Astrocyte of the spinal cord (primary cell): ENCODE data around the gene GMPR2.

Experiments used
- DNase-seq: peaks from one replicate; pipeline ENCODE4 v3.0.0; 2011; ENCODE audit warnings: low read depth, low spot score
- H3K4me3 ChIP-seq: 2 replicates; pipeline ENCODE4 v1.5.1; 2011; ENCODE audit warnings: low read depth, mild to moderate bottlenecking, low read length, moderate library complexity
- in situ Hi-C: cut with HindIII; loops from 2 replicates; pipeline ENCODE4 v1.10.0; 2017; ENCODE audit warnings: low sequenced_read_pairs
- TF ChIP-seq, protein P1 (sequence below): IDR thresholded peaks from 2 replicates; pipeline ENCODE4 v1.5.1; 2012; ENCODE audit warnings: low read depth, mild to moderate bottlenecking, low read length, inconsistent platforms

Gene GMPR2

DNA sequence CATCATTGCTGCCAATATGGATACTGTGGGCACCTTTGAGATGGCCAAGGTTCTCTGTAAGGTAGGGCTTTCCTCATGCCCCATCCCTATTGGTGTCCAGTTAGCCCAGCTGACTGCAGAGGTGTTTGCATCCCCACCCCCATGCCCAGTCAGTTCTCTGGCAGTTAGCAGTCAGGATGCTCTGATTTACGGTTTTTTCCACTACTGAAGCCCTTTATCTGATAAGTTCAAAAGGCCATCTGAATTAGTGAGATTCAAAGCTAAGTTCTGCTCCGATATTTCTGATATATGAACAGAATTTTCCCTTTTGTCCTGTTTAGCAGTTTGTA is 773 bp downstream of the GMPR2 start:
- TF ChIP-seq, protein P1, sequence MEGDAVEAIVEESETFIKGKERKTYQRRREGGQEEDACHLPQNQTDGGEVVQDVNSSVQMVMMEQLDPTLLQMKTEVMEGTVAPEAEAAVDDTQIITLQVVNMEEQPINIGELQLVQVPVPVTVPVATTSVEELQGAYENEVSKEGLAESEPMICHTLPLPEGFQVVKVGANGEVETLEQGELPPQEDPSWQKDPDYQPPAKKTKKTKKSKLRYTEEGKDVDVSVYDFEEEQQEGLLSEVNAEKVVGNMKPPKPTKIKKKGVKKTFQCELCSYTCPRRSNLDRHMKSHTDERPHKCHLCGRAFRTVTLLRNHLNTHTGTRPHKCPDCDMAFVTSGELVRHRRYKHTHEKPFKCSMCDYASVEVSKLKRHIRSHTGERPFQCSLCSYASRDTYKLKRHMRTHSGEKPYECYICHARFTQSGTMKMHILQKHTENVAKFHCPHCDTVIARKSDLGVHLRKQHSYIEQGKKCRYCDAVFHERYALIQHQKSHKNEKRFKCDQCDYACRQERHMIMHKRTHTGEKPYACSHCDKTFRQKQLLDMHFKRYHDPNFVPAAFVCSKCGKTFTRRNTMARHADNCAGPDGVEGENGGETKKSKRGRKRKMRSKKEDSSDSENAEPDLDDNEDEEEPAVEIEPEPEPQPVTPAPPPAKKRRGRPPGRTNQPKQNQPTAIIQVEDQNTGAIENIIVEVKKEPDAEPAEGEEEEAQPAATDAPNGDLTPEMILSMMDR = no peak
- in situ Hi-C loops = no loop called here
- peak overlapping the region; percentile 81 for H3K4me3 ChIP-seq
- no peak for DNase-seq

DNA sequence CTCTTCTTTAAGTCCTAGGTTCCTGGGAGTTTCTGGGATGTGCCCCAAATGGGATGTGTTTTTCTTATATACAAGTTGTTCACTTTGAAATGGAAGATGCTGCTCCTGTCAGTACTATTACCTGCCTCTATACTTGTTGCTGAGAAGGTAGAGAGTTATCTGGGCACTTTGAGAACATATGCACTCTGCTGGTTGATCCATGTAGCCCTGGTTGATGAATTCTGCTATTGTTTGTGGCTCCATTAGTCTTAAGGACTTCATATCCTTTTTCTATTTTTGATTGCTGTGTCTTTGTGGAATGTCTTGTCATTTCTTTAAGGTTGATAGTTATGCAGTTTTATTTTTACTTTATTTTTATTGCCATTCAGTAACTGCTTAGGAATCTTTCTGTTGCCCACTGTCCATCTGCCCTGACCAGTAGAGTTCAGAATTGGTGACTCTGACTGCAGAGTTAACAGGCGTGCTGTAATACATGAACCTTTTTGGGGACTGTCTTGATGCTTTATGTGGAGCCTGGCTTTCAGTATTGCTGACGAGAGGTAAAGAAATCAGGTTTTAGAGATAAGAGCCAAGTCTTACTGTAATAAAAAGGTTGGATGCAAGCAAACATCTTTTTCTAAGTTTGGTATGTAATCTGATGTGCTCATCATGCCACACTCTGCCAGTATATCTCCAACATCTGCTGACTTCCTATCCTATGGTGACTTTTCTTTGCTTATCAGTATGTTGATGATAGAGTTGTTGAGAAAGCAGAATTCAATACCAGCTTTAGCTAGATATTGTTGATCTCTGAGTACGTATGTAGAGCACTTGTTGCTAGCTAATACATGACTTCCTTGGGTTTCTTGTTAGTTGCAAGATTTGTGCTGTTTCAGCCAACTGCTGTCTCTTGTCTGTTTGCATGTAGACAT is 1.6 kb downstream of the GMPR2 start:
- TF ChIP-seq, protein P1 = no peak
- no peak for DNase-seq
- H3K4me3 ChIP-seq = no peak overlapping the region
- in situ Hi-C loops = no loop called here

DNA sequence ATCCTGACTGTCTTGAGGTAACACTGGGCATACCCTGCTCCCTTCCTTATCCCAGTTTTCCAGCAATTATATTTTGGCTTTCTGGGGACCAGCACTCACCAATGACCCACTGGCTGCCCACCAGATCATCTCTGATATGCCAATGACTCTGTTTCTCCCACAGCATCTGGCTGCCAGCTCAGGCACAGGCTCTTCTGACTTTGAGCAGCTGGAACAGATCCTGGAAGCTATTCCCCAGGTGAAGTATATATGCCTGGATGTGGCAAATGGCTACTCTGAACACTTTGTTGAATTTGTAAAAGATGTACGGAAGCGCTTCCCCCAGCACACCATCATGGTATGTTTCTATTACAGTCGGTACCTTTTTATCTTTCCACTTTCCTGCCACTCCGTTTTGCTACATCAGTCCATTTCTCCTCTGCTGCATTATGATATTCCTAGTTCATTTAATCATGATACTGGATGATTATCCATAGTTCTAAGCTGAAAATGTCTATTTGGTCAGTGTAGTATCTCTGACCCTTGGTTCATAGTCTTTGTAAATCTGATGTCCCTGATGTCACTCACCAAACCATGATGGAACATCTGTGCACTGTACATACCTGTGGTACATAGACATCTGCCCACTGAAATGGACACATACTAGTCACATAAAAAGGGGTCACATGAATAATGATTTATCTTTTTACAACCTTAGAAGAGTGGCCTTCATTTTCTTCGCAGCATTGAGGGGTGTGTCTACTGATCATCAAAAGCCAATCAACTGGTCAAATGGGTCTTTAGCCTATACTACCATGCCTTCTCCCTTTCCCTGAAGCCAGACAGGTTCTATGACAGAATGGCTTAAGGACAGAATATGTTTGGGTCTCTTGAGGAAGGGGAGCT is 3.3 kb downstream of the GMPR2 start:
- no peak overlapping the region for H3K4me3 ChIP-seq
- DNase-seq = no peak
- in situ Hi-C loops = no loop called here
- TF ChIP-seq, protein P1 = no peak

DNA sequence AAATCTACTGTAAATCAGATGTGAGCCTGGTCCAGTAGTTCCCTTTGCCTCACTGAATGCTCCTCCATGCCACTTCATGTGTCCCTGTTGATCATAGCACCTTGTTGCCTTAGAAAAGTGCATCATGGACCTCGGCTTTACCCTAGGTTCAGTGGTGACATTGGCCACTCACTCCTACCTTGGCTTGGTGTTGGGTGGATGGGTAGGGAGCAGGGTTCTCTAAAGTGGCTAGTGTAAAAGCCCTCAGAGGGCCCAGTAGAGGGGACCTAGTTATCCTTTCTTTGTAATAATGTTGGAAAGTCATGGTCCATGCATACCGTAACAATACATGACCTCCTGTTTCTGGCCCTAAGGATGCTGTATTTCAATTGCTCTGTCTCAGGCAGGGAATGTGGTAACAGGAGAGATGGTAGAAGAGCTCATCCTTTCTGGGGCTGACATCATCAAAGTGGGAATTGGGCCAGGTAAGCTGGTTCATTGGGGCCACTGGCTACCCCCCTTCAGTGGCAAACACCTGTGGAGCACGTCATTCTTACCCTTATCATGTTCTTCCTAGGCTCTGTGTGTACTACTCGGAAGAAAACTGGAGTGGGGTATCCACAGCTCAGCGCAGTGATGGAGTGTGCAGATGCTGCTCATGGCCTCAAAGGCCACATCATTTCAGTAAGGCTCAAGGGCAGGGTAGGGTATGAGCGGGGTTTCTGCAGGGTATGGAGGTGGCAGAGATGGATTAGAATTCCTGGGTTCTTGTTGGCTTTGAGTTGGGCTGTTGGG is 4.1 kb downstream of the GMPR2 start:
- in situ Hi-C loops = no loop called here
- DNase-seq = no peak
- no peak overlapping the region for H3K4me3 ChIP-seq
- TF ChIP-seq, protein P1 = no peak

DNA sequence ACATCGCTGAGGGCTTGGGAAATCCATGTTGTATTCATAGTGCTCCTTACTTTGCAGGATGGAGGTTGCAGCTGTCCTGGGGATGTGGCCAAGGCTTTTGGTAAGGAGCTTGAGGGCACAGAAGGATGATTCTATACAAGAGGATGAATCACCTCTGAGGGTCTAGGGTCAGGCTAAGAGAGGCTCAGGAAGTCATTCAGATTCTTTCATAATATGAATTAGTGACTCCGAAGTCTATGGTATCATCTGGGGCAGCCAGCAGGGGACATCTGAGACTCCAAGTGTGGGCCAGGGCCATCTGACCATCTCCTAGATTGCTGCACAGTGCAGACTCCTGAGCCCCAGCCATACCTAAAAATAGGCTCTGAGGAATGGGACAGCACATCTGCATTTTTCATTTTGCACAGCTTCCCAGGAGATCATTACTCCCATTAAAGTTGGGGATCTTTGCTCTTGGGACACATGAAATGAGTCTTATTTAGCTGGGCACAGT is 4.8 kb downstream of the GMPR2 start:
- in situ Hi-C loops = no loop called here
- TF ChIP-seq, protein P1 = no peak
- no peak overlapping the region for H3K4me3 ChIP-seq
- DNase-seq = no peak

DNA sequence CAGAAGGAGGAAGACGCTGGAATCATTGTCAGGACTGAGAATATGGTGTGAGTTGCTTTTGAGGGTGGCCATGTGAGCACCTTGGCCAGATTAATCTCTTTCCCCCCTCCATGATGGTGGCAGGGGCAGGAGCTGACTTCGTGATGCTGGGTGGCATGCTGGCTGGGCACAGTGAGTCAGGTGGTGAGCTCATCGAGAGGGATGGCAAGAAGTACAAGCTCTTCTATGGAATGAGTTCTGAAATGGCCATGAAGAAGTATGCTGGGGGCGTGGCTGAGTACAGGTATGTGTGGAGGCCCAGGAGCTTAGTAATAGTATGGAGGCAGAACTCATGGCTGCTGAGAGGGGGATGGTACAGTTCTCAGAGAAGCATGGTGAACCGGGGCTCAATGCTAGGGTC is 5.4 kb downstream of the GMPR2 start:
- H3K4me3 ChIP-seq = no peak overlapping the region
- in situ Hi-C loops = no loop called here
- TF ChIP-seq, protein P1 = no peak
- no peak for DNase-seq
